Activated T-helper 1 cell treated with anti-CD3 and anti-CD28 coated beads, Interleukin-2, amount 50 U/mL, for 16 hours (primary cell): ENCODE data around the gene TNN.

Experiments used
- DNase-seq, 2 donors: peaks; one replicate each; pipeline ENCODE4 v3.0.0-alpha.2; 2020; ENCODE audit warnings: low read depth in 1 of 2, low spot score in 1 of 2

TNN gene

DNA sequence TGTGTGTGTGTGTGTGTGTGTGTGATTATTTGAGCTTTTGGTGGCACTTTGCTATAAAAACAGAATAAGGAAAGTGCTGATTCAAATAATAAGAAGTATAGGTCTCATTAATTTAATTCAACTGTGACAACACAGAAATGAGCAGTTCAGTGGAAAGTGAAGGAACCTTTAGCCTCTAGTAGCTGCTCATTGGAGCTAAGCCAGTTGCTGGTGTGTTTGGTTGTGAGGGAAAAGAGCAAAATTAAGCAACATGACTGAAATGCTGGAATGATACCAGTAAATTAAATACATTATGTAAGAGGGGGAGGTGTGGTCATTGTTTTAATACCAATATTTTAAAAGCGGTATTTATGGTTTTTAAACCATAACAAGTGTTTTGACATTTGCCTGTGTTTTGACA is 69.7 kb downstream of the TNN start:
- no peak for DNase-seq

DNA sequence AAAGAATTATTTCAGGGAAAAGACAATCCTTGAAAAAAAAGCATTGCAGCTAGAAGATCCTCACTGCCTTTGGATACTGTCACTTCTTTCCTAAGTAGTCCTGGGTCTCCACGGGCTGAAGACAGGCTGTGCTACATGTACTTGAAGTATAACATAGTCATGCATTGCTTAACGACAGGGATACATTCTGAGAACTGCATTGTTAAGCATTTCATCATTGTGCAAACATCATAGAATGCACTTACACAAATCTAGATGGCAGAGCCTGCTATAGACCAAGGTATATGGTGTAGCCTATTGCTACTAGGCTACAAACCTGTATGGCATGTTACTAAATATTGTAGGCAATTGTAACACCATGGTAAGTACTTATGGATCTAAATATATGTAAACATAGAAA is 70.9 kb downstream of the TNN start:
- no peak for DNase-seq

DNA sequence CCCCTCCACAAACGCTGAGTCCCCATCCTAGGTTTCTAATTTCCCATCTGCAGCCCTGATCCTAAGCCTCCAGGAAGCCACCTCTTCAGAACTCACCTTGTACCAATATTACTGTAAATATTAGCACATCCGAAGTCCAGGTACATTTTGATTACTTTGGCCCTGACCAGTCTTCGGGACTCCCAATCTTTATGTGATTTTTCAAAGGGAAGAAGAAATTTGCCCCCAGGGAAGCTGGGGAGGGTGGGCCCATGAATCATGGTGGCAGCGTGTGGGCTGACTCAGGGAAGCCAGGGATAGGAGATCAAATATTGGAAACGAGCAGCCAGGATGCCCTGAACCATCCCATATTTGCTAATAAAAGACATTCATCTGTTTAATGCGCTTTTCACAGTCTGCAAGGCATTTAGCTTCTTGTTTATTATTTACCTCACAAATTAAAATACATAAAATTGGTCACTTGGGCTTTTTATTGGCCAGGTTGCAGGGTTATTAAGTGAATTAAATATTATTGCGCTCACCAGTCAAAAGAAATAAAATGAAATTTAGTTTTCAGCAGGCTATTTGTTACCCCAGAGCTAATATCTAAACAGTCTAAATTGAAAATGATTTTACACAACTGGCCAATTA is 78.4 kb downstream of the TNN start:
- DNase-seq = no peak

DNA sequence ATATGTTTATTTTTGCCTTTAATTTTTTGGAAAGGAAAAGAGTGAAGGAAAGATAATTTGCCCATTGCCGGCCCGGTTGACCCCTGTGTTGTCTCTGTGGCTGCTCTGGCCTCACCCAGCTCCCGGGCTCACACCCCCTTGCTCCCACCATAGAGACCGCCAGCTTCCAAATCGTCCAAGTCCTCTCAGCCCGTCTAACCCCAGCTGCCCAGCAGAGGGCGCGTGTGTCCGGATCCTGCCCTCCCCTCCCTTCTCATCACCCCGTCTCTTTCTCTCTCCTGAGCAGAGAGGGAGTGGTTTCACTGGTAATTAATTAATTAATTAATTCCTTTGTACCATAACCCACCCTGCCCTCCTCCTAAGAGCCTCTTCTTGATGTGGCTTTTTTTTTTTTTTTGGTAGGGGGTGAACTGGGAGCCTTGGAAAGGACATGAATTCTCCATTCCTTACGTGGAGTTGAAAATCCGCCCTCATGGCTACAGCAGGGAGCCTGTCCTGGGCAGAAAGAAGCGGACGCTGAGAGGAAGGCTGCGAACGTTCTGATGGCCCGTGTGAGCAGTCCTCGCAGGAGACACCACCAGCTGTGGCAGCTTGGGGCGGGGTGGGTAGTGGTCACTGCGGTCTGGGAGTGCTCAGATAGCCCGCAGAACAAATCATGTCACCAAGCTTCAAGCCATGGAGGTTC is 79.0 kb downstream of the TNN start:
- DNase-seq = peak; percentile 41 to 50

DNA sequence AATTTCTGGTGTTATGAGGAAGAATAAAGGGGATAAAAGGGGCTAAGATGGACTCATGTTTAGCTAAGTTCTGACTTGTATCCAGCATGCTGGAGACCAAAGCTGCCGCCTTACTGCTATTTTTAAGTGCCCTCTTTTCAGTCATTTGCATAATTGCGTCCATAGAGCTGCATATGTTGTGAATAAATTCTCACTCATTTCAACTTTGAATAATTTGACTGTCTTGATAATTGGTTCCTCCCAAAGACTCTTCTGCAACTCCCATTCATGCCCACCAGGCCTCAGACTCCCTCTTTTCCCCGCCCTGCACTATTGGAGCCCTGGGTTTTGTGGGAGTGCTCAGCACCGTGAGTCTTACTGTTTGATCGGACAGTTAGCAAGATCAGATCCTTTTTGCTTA is 79.9 kb downstream of the TNN start:
- no peak for DNase-seq

DNA sequence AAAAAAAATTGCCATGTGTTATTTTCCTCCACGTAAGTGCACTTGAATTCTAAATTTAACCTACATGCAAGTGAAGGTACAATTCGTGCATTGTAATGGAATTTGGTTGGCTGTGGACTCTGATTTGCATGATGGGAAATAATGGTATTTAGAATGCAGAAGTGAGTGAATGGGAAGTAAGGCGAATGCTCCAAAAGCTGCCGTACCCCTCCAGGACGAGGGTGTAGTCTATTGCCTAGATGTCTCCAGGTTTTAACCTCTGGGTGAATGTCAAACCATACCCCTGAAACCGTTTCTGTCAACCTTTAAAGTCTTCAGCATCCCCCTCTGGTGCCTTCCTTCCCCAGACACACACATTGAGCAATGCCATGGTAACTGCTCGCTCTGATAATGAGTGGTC is 80.4 kb downstream of the TNN start:
- no peak for DNase-seq

DNA sequence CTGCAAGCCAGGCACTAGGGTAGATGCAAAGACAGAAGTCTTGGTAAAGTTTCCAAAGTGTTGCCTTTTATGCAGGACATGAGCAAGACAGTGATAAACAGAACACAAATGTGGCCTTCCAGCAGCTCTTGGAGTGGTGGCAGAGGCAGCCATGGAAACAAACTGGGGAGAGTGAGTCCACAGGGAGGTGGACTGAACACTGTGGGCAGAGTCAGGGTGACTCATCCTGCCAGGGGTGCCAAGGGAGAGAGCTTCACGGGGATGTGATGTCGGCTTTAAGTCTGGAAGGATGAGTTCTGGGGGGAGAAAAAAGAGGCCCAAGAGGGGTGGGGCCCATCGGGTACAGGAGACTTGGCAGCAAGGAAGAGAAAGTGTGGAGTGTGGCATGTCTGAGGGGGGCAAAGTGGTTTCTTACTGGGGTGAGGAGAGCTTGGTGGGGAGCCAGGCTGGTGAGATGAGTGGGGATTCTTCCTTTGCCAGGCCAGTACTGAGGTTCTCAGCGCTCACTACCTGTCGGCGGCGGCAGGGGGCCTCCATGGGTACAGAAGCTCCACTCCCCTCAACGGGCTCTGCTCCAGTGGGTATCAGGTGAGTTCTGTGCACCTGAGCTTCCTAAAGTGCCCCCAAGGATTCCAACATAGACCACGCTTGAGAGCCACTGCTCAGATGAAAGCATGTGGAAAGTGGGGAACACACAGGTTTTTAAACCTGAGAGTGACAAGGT is 83.1 kb downstream of the TNN start:
- DNase-seq = no peak

DNA sequence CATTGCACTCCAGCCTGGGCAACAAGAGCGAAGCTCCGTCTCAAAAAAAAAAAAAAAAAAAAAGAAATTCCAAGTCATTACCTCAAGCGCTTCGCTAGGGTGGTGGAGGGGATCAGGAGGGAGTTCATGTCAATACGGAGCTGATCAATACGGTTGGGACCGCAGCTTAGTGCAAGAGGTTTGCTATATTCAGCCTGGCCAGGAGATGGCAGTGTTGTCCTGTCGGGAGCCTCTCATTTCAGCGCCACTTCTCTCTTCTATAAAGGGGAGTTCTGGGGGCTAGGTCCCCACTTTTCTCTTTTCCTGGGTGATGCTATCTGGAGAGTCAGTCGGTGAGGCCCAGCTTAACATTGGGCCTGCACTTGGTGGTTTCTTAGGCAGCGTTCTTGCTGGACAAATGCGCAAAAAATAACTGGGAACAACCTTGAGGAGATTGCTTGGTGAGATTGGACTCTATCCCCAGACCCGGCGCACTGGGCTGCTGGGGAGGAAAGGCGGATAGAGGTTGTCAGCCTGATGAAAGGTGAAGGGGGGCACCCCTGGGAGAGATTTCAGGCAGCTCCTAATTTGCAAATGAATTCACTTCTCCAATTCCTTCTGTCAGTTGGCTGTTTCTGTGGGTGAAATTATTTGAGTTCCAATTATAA is 84.5 kb downstream of the TNN start:
- peak; percentile 46 to 49 for DNase-seq

DNA sequence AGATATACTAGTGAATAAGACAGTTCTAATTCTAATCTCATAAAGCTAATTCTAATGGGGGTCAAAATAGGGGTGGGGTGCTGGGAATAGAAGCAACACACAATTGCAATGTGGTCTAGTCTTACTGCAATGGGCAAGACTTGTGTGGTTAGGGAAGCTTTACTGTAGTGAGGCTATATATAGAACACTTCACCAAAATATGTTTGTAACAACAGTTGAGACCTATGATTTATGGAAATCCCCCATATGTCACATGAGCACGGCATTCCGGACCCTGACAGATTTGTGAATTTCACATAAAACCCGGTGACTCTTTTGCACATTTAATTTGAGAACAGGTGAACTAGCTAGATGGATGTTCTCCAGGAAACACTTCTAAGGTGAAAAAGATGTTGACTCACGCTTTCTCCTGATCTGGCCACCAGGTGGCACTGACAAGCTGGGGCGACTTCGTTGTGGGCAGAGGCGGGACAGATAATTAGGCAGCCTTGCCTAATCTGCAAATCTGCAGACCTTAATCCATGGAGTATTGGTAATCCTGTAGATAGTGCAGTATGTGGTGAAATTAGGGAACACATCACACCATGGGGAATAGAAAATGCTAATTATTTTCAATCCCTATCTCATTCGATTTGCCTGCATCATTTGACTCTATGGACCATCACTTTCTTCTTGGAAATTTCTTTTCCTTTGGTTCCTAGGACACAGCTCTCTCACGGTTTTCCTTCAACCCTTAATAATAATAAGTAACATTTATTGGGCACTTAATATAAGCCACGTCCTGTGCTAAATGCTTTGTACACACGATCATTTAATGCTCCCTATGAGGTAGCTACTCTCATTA is 87.2 kb downstream of the TNN start:
- peak; percentile 58 to 60 for DNase-seq

DNA sequence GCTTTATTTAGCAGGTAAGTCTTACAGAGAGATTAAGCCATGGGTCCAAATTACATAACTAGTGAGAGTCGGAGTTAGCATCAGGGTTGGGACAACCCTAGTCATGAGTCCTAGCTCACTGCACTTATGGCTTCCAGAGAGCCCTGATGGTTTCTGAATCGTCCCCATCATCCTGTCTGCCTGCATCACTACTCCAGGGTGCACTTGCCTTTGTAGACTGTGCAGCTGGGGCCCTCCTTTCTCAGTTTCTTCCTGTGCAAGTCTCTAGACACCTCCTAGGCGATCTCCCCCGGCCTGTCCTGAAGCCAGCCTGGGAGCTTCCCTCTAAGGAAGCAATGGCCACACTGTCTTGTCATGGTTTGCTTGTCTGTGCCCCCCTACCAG is 87.8 kb downstream of the TNN start:
- no peak for DNase-seq

DNA sequence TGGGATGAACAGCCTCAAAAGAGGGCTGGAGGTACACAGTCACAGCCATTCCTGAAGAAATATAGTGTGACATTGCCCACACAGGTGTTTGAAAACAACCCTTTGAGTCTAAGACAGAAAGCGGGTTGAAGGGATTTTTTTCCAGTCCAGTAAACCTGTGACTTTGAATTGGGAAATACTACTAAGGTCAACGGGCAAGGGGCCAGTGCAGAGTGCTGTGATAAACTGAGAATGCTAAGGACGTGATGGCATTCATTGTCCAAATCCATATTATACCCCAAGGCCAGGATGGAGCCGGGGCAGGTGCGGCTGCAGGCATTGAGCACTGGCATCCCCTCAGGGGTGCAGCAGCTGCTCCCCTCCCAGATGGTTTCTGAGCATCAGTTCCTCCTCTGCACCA is 88.3 kb downstream of the TNN start:
- no peak for DNase-seq

DNA sequence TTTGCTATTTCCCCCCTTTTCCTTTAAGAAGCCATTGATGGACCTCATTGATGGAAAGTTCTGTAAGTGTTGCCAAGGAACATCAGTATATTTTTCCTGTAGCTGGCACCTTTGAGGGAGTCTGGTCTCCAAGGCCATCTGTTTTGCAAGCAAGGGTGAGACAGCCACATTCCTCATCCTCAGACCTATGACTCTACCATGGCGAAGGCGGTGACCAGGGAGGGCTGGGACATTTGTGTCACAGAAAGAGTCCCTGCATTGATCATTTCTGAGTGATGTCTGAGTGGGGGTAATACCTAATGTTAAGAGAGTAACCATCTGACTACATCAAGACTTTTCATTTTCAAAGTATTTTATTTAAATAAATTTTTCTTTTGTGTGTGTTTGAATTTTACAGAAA is 89.6 kb downstream of the TNN start:
- DNase-seq = no peak

DNA sequence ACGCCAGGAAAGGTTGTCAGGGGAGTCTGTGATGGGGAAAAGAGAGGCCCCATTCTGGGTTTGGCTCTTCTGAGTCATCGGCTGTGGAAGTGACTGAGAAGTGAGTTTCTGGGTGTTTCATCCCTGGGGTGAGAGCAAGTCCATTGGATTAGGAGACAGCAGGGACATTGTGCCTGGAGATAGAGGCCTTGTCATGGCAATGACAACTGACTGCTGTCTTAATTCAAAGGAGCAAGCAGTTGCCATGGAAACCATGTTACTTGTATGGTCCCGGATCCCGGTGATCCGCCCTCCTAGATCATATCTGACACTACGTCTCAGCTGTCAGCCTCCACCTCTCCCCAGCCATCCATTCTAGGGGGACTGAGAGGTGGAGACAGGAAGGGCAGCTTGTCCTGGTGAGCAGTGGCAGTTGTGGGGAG is 90.5 kb downstream of the TNN start:
- no peak for DNase-seq

DNA sequence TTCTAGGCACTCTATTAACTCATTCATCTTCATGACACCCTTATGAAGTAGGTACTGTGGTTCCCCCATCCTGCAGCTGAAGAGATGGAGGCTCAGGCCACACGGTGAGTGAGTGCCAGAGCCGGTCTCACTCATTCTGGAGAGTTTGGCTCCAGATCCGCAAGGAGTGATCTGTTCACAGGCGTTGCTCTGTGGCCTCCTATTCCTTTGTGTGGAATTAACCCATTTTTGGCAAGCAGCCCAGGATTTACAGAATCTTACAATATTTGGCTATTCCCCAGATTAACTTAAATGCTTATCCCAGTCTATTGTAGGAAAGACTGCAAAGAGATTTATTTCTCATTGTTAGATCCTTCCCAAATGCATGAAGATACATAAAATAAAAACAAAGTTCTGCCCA is 95.3 kb downstream of the TNN start:
- DNase-seq = no peak

DNA sequence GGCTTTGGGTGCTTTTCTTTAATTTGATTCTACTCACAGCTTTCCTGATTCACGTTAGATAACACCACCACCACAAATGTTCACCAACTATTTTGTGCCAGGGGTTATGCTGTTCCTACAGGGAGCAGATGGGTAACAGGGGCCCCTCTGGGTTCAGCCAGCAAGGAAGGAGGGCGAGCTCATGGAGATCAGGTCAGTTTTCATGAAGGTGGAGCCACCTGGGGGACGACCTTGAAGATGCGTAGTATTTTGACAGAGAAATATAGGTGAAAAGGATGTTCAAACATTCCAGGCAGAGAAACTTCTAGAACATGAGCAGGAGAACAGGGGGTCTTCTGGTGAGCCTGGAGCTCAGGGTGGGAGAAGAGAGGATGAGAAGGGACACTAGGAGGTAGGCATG is 96.1 kb downstream of the TNN start:
- DNase-seq = no peak

DNA sequence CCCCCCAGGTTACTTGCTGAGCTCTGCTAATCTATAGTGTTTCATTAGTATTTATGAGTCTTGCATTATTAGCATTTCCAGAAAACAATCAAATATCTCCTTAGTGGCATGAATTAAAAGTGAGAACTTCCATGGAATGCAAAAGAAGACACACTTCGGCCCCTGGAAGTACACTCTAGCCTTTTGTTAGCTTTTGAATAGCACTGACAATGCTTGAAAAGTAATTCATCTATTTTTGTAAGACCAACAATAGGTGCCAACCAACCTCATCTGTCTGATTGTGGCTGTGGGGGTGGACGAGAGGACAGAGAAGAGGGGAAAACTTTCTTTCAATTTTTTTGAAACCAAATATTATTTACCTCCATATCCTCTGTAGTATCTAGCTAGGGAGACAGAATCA is 97.1 kb downstream of the TNN start:
- DNase-seq = no peak

DNA sequence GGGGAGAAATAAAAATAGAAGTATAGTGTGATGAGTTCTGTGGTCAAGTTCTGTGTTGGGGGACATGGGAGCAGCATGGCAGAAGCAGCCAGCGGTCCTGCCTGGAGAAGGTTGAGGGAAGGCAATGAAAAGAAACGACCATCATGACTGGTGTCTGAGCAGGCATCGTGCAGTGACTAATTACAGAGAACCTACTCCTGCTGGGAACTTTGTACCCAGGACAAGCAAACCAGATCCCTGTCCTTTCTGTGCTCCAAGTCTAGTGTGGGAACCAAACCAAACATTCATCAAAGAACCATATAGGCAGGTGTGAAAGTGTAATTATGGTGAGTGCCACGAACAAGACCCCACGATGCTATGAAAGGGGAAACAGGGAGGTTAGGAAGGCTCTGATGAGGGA is 99.1 kb downstream of the TNN start:
- no peak for DNase-seq

DNA sequence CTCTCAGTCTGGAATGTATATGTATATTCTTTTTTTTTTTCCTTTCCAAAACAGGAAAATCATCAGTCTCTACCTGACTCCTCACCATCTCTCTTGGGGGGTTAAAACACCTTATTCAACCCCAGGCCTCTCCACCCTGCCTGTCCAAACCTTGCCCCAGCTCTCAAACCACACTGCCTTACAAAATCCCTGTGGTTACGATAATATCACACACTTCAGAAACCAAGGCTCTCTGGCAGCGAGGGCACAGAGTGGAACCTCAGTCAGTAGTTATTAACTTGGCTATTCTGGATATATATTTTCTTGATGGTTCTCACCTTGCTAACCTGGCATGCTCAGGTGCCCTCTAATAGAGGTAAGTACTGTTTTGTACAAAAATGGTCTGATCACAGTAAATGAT is 100.2 kb downstream of the TNN start:
- DNase-seq = no peak

DNA sequence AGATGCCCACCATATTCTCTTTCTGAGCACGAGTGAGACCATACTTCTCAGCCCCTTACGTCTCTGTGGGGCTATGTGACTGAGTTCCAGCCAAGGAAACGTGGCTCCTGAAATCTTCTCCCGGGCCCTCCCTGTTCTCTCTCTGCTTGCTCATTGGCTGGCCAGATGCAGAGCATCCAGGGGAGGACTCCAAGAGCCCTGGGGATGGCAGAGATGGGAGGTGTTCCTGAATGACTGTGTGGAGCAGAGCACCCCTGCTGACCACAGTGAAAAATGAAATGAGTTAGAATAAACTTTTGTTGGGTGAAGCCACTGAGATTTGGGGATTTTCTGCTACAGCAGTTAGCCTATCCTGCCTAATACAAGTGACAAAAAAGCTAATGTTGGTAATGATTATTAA is 101.1 kb downstream of the TNN start:
- no peak for DNase-seq

DNA sequence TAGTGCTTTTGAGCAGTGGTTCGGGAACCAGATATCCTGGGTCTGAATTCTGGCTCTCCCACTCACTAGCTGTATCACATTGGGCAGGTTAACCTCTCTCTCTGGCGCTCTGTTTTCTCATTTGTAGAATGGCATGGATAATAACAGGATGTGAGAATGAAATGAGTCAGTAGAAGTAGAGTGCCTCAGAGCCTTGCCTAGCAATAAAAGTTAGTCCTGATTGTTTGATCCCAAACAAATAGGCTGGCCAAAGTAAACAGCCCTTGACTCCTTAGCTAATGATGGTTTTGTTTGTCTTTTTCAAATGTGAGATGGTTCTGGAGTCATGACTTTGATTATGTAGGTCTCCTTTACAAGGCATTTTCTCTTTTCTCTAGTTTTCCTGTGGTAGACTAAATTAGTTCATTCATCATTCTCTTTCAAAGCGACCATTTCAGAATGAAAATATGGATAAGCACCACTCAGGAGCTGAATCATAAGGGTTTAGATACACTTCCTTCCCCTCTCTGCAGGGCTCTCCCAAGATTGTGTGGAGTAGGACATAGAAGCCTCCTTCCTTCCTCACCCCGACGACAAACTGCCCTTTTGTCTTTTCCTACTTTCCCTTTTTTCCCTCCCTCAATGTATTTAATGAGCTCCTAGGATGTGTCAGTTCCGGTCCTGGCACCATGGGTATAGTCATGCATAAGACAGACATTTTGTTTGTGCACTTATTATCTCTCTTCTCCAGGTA is 101.8 kb downstream of the TNN start:
- DNase-seq = no peak
